22Rv1 (cell line): ENCODE data around the gene ACSF3.

Experiments
- ZFX ChIP-seq: fragments of 450-650 bp; IDR thresholded peaks from 2 replicates; pipeline ENCODE4 v1.6.1; 2017; ENCODE audit warnings: antibody characterized with exemption, borderline replicate concordance
- TF ChIP-seq, protein P1 (sequence below): fragments of 450-650 bp; IDR thresholded peaks from 2 replicates; pipeline ENCODE4 v1.5.1; 2017; ENCODE audit warnings: mild to moderate bottlenecking

GRCh38 chr16:89103781-89104180, 10.1 kb downstream of the ACSF3 start:
- TF ChIP-seq, protein P1, sequence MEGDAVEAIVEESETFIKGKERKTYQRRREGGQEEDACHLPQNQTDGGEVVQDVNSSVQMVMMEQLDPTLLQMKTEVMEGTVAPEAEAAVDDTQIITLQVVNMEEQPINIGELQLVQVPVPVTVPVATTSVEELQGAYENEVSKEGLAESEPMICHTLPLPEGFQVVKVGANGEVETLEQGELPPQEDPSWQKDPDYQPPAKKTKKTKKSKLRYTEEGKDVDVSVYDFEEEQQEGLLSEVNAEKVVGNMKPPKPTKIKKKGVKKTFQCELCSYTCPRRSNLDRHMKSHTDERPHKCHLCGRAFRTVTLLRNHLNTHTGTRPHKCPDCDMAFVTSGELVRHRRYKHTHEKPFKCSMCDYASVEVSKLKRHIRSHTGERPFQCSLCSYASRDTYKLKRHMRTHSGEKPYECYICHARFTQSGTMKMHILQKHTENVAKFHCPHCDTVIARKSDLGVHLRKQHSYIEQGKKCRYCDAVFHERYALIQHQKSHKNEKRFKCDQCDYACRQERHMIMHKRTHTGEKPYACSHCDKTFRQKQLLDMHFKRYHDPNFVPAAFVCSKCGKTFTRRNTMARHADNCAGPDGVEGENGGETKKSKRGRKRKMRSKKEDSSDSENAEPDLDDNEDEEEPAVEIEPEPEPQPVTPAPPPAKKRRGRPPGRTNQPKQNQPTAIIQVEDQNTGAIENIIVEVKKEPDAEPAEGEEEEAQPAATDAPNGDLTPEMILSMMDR: no peak
- TF ChIP-seq ZFX: no peak
